HG02884 (cell line): ENCODE measurements around the gene TMEM87B.

Experiments
- ATAC-seq: cut with Tn5 transposase; IDR thresholded peaks from one replicate; pipeline ENCODE4 v1.9.1; 2021; ENCODE audit warnings: mild to moderate bottlenecking, moderate library complexity; ENCODE audit not compliant: unreplicated experiment

Gene TMEM87B

DNA sequence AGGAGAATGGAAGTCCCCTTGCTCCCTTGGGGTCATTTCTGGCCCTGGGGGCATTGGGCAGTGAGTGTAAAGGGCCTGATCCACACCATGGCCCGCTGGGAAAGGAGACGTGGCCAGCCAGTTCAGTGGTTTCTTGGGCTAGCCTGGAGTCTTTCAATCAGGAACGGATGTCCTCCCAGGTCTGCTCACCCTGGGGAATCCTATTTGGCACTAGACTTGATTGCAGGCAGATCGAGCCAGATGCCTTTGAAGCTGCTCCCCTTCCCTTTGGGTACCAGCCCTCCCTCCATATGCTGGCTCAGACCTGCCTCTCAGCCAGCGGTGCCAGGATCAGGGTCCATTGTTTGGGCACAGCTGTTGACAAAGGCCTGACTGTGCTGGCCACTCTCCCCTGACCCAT is 94.1 kb downstream of the TMEM87B start:
- no peak for ATAC-seq

- no peak for ATAC-seq
These were observed 94.9 kb downstream of the TMEM87B start for GRCh38 chr2:112149866-112150435.

- ATAC-seq, result no peak
These were observed 95.4 kb downstream of the TMEM87B start for GRCh38 chr2:112150447-112150846.

GRCh38 chr2:112150851-112151250 is 95.8 kb downstream of the TMEM87B start:
- ATAC-seq, result no peak

- no peak for ATAC-seq
These were observed 96.2 kb downstream of the TMEM87B start for GRCh38 chr2:112151271-112151670.

DNA sequence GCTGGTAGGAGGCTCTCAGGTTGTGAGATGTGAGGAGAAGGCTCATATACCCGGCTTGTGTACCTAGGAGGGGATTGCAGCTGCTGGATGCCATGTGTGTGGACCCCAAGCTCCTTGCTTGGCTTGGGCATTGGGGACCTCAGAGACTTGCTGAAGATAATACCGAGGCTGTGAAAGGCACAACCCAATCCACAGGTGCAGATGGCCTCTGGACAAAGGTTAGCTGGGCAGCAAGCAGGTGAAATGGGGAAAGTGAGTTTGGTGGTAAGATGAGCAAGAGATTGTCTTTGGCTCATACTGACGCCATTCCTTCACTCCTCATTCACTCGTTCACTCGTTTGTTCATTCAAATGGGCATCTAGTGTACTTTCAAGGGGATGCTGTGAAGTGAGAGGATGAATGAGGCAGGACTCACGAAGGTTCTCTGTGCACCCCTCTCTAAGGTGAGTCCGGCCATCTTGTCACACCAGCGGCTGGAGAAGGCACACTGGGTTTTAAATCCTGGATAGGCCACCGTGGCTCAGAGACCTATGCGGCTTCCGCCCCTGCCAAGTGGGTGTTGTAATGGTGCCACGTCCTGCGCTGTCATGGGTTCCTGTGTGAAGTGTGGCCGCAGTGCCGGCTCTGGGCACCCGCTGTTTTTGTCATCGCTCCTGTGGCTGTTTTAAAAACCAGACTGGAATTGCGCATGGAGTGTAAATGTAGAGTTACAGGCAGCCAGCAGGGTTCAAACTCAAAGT is 96.8 kb downstream of the TMEM87B start:
- ATAC-seq, result no peak

DNA sequence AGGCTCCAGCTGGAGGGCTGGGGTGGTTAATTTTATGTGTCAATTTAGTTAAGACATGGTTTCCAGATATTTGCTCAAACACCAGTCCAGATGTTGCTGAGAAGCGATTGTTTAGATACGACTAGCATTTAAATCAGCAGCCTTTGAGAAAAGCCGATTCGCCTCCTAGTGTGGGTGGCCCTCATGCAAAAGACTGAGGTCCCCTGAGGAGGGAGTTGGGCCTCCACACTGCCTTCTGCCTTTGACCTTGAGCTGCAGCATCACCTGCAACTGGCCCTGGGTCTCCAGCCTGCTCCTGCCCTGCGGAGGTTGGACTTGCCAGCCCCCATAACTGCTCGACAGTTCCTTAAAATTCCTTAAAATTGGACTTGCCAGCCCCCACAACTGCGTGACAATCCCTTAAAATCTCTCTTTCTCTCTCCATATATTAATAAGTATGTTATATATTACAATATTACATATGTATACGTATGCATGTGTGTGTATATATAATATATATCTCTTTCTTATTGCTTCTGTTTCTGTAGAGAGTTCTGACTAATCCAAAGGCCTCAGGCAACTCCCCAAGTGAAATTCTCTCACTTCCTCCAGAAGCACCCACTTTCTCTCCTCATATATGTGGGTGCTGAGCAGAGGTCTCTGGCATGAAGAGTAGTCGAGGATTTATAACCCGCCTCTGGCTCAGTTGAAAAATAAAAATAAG is 97.6 kb downstream of the TMEM87B start:
- no peak for ATAC-seq

DNA sequence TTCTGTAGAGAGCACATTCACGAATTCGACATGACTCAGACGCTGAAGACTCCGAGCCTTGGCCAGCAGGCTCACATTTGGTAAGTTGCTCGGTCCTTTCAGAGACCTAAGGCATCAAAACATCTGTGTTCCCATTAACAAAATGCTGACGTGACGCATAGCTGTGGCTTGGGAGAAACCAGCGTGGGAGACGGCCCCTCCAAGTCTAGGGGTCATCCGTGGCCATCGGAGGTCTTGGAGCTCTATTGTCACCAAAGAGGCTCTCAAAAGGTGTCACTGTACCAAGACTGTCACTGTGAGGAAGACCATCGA is 98.1 kb downstream of the TMEM87B start:
- ATAC-seq, result no peak

- ATAC-seq, result no peak
These were observed 98.4 kb downstream of the TMEM87B start for GRCh38 chr2:112153501-112153900.

DNA sequence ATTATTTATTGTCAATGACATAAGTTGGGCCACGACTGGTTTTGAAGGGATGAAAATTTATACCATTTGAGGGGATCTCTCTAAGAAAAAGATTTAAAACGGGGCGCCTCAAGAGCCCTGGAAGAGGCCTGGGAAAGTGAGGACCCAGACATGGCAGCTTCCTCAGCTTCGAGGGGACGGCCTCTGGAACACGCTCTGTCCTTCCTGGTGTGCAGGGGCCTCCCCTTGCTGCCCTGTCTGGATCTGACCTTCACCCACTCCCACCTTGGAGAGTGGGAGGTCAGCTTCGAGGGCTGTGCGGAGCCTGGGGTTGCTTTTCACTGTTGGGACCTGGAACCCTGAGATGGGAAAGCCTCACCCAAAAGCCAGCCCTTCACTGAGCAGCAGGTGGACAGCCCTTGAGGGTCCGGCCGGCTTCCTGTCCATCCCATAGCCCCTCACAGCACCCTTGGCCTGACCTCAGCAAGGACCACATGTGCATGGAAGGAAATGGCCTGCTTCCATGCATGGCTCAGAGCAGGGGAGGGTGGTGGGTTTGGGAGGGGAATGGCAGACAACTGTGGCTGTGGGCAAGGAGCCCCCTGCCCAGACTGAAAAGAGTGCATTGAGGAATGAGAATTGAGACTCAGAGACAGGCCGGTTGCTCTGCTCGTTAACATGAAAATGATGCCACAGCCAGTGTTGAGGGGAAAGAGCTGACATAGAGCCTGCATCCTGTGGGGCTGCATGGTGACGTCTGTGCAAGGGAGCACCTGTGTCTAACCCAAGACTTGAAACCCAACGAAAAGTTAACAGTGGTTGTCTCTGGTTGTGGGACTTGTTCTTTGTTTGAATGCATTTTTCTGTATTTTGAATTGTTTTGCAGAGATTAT is 99.4 kb downstream of the TMEM87B start:
- no peak for ATAC-seq

- ATAC-seq, result no peak
These were observed 100.5 kb downstream of the TMEM87B start for GRCh38 chr2:112155331-112156151.

GRCh38 chr2:112156152-112156986 is 101.3 kb downstream of the TMEM87B start:
- no peak for ATAC-seq

- no peak for ATAC-seq
These were observed 102.4 kb downstream of the TMEM87B start for GRCh38 chr2:112157472-112157871.

GRCh38 chr2:112159454-112159921 is 104.4 kb downstream of the TMEM87B start:
- ATAC-seq, result no peak

GRCh38 chr2:112160283-112161250 is 105.5 kb downstream of the TMEM87B start:
- ATAC-seq, result no peak

- ATAC-seq, result no peak
These were observed 106.5 kb downstream of the TMEM87B start for GRCh38 chr2:112161431-112162145.

- ATAC-seq, result no peak
These were observed 107.3 kb downstream of the TMEM87B start for GRCh38 chr2:112162341-112162740.

- ATAC-seq, result no peak
These were observed 107.9 kb downstream of the TMEM87B start for GRCh38 chr2:112162956-112163355.
